Adrenal gland (tissue), 12 donors: Measurements from ENCODE around the gene DOCK10. TPM values are rescaled to one million over a fixed set of nuclear protein-coding genes. Genes with fewer than 3 reads are reported as not detected.
A peak's percentile ranks its signal among the peaks of the same experiment; 100 is the strongest.

Experiments used
- DNase-seq, 7 donors: peaks; one replicate each; pipeline ENCODE4 v3.0.0-alpha.2; 2019 to 2020
- H3K27ac ChIP-seq, 5 donors: fragments of 200-600 bp; sonication (generic) in 4 of 5; 1 replicate in 3 of 5; 2 replicates in 2 of 5; pipeline versions ENCODE4 v1.5.1 to v1.8.0; 2016 to 2020; ENCODE audit warnings: mild to moderate bottlenecking in 1 of 5
- H3K27me3 ChIP-seq: fragments of 200-600 bp; 2 replicates; pipeline ENCODE4 v1.8.0; 2021
- H3K36me3 ChIP-seq, 2 donors: fragments of 200-600 bp; replicated peaks in 1 of 2; 1 replicate in 1 of 2; 2 replicates in 1 of 2; pipeline versions ENCODE4 v1.5.1 to v1.8.0; 2018 to 2022
- H3K4me1 ChIP-seq, 2 donors: fragments of 200-600 bp; replicated peaks in 1 of 2; 1 replicate in 1 of 2; 2 replicates in 1 of 2; pipeline versions ENCODE4 v1.5.1 to v1.8.0; 2018 to 2021
- H3K4me3 ChIP-seq, 4 donors: fragments of 200-600 bp; sonication (generic) in 3 of 4; one replicate each; pipeline ENCODE4 v1.5.1; 2016 to 2018
- H3K9me3 ChIP-seq, 3 donors: fragments of 200-600 bp; sonication (generic) in 1 of 3; replicated peaks in 1 of 3; 1 replicate in 2 of 3; 2 replicates in 1 of 3; pipeline versions ENCODE4 v1.5.1 to v1.8.0; 2016 to 2021
- CTCF ChIP-seq, 6 experiments: fragments of 450-650 bp in 4 of 6; fragments of 200-600 bp in 2 of 6; sonication (generic) in 1 of 6; IDR thresholded peaks; 1 replicate in 5 of 6; 2 replicates in 1 of 6; pipeline versions ENCODE4 v1.5.1 to v1.8.0; 2016 to 2021; ENCODE audit warnings: antibody characterized with exemption in 6 of 6, mild to moderate bottlenecking in 2 of 6, moderate library complexity in 1 of 6
- POLR2A ChIP-seq, 2 donors: fragments of 450-650 bp; IDR thresholded peaks; one replicate each; pipeline ENCODE4 v1.6.1; 2017; ENCODE audit warnings: antibody characterized with exemption in 2 of 2, mild to moderate bottlenecking in 2 of 2, moderate library complexity in 1 of 2
- WGBS, 4 donors: extraction: QIAGEN DNeasy Blood & Tissue Kit in 2 of 4; methylation state at CpG; one replicate each; pipeline versions ENCODE4 v1.1.5 to v1.1.7; 2013 to 2017; 5-methylcytosine and 5-hydroxymethylcytosine counted together
- intact Hi-C, 2 donors: fragments of 100-400 bp; cut with DNase I; formaldehyde crosslinking; loops; one replicate each; pipeline versions ENCODE4 v1.14.1 to v1.15.0; 2022 to 2023
- polyA plus RNA-seq, 3 donors: library from polyadenylated mRNA; stranded (reverse); fragments of 200-250 nt in 2 of 3; fragments of 350-450 nt in 1 of 3; fragmentation: Illumina TruSeq in 1 of 3; extraction: RNeasy Lipid Tissue Mini Kit (QIAGEN cat#74804) in 1 of 3; gene quantifications; one replicate each; pipeline ENCODE4 v1.2.3, GENCODE V29; 2013 to 2014
- total RNA-seq, 9 donors: library from RNA; depleted of rRNA in 4 of 9; stranded (reverse); fragments of >200 nt in 4 of 9; fragments of 120-200 nt in 1 of 9; fragmentation: NEBNext Ultra II Directional in 1 of 9; extraction: Animal tissue kit (Norgen Biotek cat#: 25700) in 1 of 9; gene quantifications; one replicate each; pipeline versions ENCODE4 v1.1.0 to v1.2.4, GENCODE V29; 2013 to 2023
- donor health status: healthy with polysubstance abuse.
- donor health status: Bipolar disorder and iron deficiency.
- donor health status: DM: yes; HTN: yes; CAD: no.
- donor health status: DM: no; HTN: no; CAD: no.
- donor health status: DM: no; HTN: no; CAD: no.
- donor health status: DM: yes; HTN: yes; CAD: no.

The DOCK10 gene
- total and polyA plus RNA-seq, 12 donors, result 6.2 to 40.8 (median 20.0) TPM

DNA sequence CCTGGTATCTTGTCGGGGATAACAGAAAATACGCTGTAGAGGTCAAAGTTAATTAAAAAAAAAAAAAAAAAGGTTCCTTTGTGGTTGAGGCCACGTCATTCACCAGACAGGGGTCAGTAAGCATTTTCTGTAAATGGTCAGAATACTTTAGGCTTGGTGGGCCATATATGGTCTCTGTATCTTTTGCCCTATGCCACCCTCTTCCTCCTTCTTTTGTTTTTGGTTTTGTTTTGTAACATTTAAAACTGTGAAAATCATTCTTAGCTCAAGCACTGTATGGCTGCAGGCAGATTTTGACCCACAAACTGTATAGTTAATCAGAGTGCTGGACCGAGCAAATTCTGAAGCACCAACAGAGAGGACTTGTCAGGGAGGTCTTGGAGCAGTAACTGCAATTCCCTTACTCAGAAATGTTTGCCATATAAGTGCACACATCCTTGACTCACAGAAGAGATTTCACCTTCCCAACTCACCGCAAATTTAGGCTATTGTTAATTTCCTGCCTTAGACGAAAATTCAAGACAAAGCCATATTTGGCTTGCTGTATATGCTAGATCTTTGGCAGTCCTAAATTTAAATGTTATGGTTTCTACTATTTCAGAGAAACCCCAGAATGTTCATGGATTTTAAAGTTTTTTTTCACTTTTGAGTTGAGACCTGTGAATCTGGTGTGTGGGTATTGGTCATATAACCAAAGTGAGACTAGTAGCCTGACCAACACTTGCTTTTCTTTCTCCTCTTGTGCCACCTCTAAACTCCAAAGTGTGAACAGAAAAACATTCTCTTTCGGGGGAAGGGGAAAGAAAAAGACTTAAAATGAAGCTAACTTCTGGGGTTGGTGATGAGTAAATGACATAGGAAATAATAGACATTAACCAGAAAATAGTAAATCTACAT is 65.4 kb downstream of the DOCK10 start:
- Histone ChIP-seq H3K27ac (no peak overlapping the region), H3K36me3 (no peaks in the 10 kb centered on the region), H3K27me3 (no peaks in the 10 kb centered on the region), H3K4me3 (no peak overlapping the region), H3K4me1 (no peaks in the 10 kb centered on the region), H3K9me3 (no peaks in the 10 kb centered on the region)
- intact Hi-C loops, result no loop called here
- DNase-seq, result no peak
- no peak for TF ChIP-seq POLR2A (IDR thresholded peaks at IDR 0.05)
- no peak for TF ChIP-seq CTCF (IDR thresholded peaks at IDR 0.05)
- WGBS, 4 donors, result 87 to 92% (median 91%) methylated on average over 7 of the region's 7 CpGs

GRCh38 chr2:224975761-224976160 is 66.5 kb downstream of the DOCK10 start:
- peak overlapping the region in 1 of 5 donors; percentile 23 for H3K27ac ChIP-seq
- intact Hi-C loops, result no loop called here
- TF ChIP-seq CTCF (IDR thresholded peaks at IDR 0.05), result no peak
- TF ChIP-seq POLR2A (IDR thresholded peaks at IDR 0.05), result no peak

DNA sequence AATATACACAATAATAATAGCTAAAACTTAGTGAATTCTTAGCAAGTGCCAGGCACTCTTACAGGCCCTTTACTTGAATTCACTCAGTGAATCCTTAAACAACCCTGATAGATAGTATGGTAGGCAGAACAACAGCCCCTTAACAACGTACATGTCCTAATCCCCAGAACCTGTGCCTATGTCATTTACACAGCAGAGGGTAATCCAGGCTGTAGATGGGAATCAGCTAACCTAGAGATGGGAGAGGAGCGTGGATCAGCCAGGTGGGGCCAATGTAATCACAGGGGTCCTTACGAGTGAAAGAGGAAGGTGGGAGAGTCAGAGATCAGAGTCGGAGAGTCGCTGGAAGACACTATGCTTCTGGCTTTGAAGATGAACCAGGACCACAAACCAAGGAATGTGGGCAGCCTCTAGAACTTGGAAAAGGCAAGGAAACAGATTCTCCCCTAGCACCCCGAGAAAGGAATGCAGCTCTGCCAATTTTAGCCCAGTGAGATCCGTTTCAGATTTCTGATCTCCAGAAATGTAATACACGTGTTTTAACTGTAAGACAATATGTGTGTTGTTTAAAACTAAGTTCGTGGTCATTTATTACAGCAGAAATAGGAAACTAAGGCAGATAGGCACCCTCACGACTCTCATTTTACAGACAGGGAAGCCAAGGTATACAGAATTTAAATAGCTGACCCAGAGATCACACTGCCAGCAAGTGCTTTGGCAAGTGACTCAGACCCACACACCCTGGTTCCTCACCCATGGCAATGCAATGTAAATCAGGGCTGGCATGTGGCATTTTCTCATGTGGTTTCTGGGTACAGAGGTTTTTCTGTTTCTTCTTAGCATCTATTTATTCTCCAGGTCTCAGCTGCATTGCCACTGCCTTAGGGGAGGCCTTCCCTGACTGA is 68.9 kb downstream of the DOCK10 start:
- Histone ChIP-seq H3K27ac (no peak overlapping the region), H3K27me3 (no peaks in the 10 kb centered on the region), H3K36me3 (no peaks in the 10 kb centered on the region), H3K4me1 (no peaks in the 10 kb centered on the region), H3K4me3 (no peak overlapping the region), H3K9me3 (no peaks in the 10 kb centered on the region)
- no peak for DNase-seq
- 82 to 86% (median 84%) methylated on average over 10 of the region's 10 CpGs for WGBS, 4 donors
- intact Hi-C loops, result no loop called here
- TF ChIP-seq CTCF (IDR thresholded peaks at IDR 0.05) (no peak), POLR2A (IDR thresholded peaks at IDR 0.05) (no peak)

More at GRCh38 chr2:224975761-224976160, 66.5 kb downstream of the DOCK10 start:
- DNase-seq, result no peak
- Histone ChIP-seq H3K4me3 (no peak overlapping the region), H3K36me3 (no peaks in the 10 kb centered on the region), H3K27me3 (no peaks in the 10 kb centered on the region), H3K4me1 (no peaks in the 10 kb centered on the region), H3K9me3 (no peaks in the 10 kb centered on the region)
- 73 to 92% (median 84%) methylated on average over 4 of the region's 4 CpGs for WGBS, 4 donors

DNA sequence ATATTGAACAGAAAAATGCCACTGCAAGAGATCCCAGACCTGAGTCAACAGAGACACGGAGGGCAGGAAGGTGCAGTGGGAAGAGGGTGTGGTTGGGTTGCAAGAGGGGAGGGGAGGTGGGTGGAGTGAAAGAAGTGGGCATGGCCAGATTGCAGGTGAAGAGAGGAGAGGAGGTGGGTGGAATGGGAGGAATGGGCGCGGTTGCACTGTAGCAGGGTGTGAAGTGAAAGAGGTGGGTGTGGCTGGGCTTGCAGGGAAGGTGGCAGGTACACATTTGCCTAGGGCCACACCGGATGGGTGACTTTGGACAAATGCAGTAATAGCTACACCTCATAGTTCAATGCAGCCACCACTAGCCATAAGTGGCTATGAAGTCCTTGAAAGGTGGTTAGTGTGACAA is 71.1 kb downstream of the DOCK10 start:
- TF ChIP-seq POLR2A (IDR thresholded peaks at IDR 0.05) (no peak), CTCF (IDR thresholded peaks at IDR 0.05) (no peak)
- DNase-seq, result no peak
- Histone ChIP-seq H3K27me3 (no peaks in the 10 kb centered on the region), H3K27ac (no peak overlapping the region), H3K36me3 (no peaks in the 10 kb centered on the region), H3K4me1 (no peaks in the 10 kb centered on the region), H3K9me3 (no peaks in the 10 kb centered on the region), H3K4me3 (no peak overlapping the region)
- intact Hi-C loops, result no loop called here
- 88 to 91% (median 89%) methylated on average over 4 of the region's 4 CpGs for WGBS, 4 donors
